ENCODE data around the gene EEF2K.
A peak's percentile ranks its signal among the peaks of the same experiment; 100 is the strongest.
"Not testable (repeated sequence)": the region's sequence is repeated elsewhere in the genome, so short reads cannot be mapped to it uniquely, and the experiment has no call there.

Gene EEF2K

GRCh38 chr16:22296225-22297113 lies 90.4 kb downstream of the EEF2K start:
- no peak for DNase-seq (ENCODE audit: low read depth)

GRCh38 chr16:22297114-22297870 lies 91.2 kb downstream of the EEF2K start, which contains the start of gene POLR3E:
Gene POLR3E (plus strand): TSS chr16:22297409. CDS start chr16:22302969, 5,560 bp downstream.
- peak; percentile 100 for DNase-seq (ENCODE audit: low read depth)

- DNase-seq (ENCODE audit: low read depth), result peak; percentile 55
Observed at GRCh38 chr16:22297871-22298733, 92.0 kb downstream of the EEF2K start.

- DNase-seq (ENCODE audit: low read depth), result no peak
Observed at GRCh38 chr16:22299036-22299435, 93.0 kb downstream of the EEF2K start.

- DNase-seq (ENCODE audit: low read depth), result no peak
Observed at GRCh38 chr16:22300427-22301071, 94.5 kb downstream of the EEF2K start.

GRCh38 chr16:22301423-22301822 lies 95.3 kb downstream of the EEF2K start:
- not testable (repeated sequence) for DNase-seq (ENCODE audit: low read depth)

GRCh38 chr16:22302776-22303363 lies 96.8 kb downstream of the EEF2K start:
- no peak for DNase-seq (ENCODE audit: low read depth)

GRCh38 chr16:22304411-22304810 lies 98.3 kb downstream of the EEF2K start:
- DNase-seq (ENCODE audit: low read depth), result no peak

- DNase-seq (ENCODE audit: low read depth), result no peak
Observed at GRCh38 chr16:22306788-22307187, 100.7 kb downstream of the EEF2K start.

GRCh38 chr16:22307838-22308237 lies 101.8 kb downstream of the EEF2K start:
- no peak for DNase-seq (ENCODE audit: low read depth)

- no peak for DNase-seq (ENCODE audit: low read depth)
Observed at GRCh38 chr16:22308824-22309520, 102.9 kb downstream of the EEF2K start.

- no peak for DNase-seq (ENCODE audit: low read depth)
Observed at GRCh38 chr16:22311520-22311919, 105.4 kb downstream of the EEF2K start.

- DNase-seq (ENCODE audit: low read depth), result no peak
Observed at GRCh38 chr16:22312897-22313781, 107.1 kb downstream of the EEF2K start.

GRCh38 chr16:22313876-22314470 lies 107.9 kb downstream of the EEF2K start:
- DNase-seq (ENCODE audit: low read depth), result no peak

GRCh38 chr16:22314661-22315626 lies 108.9 kb downstream of the EEF2K start:
- DNase-seq (ENCODE audit: low read depth), result no peak

- DNase-seq (ENCODE audit: low read depth), result no peak
Observed at GRCh38 chr16:22315979-22316378, 109.9 kb downstream of the EEF2K start.

- no peak for DNase-seq (ENCODE audit: low read depth)
Observed at GRCh38 chr16:22316411-22316811, 110.3 kb downstream of the EEF2K start.

- no peak for DNase-seq (ENCODE audit: low read depth)
Observed at GRCh38 chr16:22317001-22317530, 111.0 kb downstream of the EEF2K start.

Measured in activated T-cell treated with anti-CD3 and anti-CD28 coated beads for 1 hour (primary cell).